Memory B cell (primary cell): ENCODE measurements around the gene ROR2.

ENCODE experiments used
- ATAC-seq: fragments of 150-1000 bp; cut with Tn5 transposase; 2 replicates; pipeline ENCODE4 v1.10.0; 2021; ENCODE audit warnings: low read depth, mild to moderate bottlenecking, moderate library complexity
- DNase-seq, 2 donors: peaks; one replicate each; pipeline ENCODE4 v3.0.0; 2022; ENCODE audit warnings: low spot score in 2 of 2
- H3K27ac Mint-ChIP-seq: one replicate; pipeline ENCODE4 v1.8.0; 2022; ENCODE audit warnings: mild to moderate bottlenecking, moderate library complexity, mixed read lengths
- H3K27me3 Mint-ChIP-seq: one replicate; pipeline ENCODE4 v1.8.0; 2022; ENCODE audit warnings: mixed read lengths
- H3K36me3 Mint-ChIP-seq: one replicate; pipeline ENCODE4 v1.8.0; 2022; ENCODE audit warnings: mild to moderate bottlenecking, mixed read lengths
- H3K4me1 Mint-ChIP-seq: one replicate; pipeline ENCODE4 v1.8.0; 2022; ENCODE audit warnings: mixed read lengths
- H3K4me3 Mint-ChIP-seq: one replicate; pipeline ENCODE4 v1.8.0; 2022; ENCODE audit warnings: mild to moderate bottlenecking, moderate library complexity, mixed read lengths
- H3K9me3 Mint-ChIP-seq: one replicate; pipeline ENCODE4 v1.8.0; 2022; ENCODE audit warnings: mixed read lengths

The ROR2 gene

DNA sequence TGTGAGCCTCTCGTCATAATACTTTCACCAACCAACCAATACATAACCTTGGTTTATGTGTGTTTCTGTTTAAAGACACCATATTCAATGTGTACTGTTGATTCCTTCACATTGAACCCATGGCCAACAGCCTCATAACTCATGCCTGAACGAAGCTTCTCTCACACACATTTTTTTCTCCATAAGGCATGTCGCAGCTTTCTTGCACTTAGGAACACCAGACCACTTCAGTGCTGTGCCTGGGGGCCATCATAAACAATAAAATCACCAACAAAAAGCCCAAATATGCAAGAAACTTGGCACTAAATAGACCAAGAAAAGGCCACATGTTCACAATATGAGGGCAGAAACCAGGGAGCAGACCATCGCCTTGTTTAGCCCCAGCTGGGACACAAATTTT lies 192.2 kb downstream of the ROR2 start:
- Mint-ChIP-seq H3K27me3 (peaks cover 11% of the 10 kb centered on the region), H3K4me3 (no peak overlapping the region), H3K36me3 (peaks cover 3% of the 10 kb centered on the region), H3K4me1 (peaks cover 4% of the 10 kb centered on the region), H3K9me3 (peaks cover 5% of the 10 kb centered on the region), H3K27ac (no peak overlapping the region)
- no peak for DNase-seq
- ATAC-seq, result no peak

DNA sequence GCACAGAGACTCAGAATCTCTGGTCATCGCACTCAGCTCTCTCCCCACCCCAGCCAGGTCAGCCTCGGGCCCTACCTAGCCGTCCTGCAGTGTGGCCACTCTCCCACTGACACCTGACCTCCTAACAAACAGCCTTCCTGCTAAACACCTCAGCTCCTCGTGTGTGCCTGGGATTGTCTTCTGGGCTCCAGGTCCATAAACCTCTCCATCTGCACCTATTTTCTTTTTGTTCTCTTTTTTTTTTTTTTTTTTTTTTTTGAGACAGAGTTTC lies 193.6 kb downstream of the ROR2 start:
- no peak overlapping the region for H3K4me3 Mint-ChIP-seq
- H3K36me3 Mint-ChIP-seq, result no peaks in the 10 kb centered on the region
- H3K27ac Mint-ChIP-seq, result no peak overlapping the region
- peaks cover 8% of the 10 kb centered on the region for H3K27me3 Mint-ChIP-seq
- no peak for DNase-seq
- H3K9me3 Mint-ChIP-seq, result peaks cover under 1% of the 10 kb centered on the region
- ATAC-seq, result no peak
- peaks cover 4% of the 10 kb centered on the region for H3K4me1 Mint-ChIP-seq

DNA sequence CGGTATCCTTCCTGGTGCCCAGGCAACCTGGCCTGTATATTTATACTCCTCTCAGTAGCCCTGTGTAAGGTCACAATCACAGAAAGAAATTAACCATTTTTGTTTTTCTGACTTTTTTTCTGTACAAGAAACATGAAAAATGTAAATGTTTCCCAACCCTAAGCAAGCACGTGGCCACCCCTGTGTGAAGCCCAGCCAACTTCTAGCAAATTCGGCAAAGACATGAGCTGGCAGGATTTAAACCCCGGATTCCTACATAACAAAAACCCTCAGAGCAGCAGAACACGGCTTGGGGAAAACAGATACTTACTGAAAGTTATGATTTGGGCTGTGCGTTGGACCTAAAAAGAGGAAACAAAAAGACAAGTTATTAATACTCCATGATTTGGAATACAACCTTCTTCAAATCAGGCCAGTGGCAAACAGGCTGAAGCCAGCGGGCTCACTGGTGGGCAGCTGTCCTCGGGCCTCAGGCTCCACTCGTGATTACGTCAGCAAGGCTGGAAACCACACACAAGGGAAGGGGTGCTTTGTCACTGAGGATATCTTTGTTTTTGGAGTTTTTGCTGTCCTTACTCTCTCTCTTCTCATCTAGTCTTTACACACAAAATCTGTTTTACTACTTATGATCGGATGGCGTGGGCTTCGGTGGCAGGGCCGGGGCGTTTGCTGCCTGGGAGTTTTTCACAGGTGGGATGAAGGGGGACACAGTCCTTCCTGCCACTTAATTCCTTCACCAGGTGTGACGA lies 194.1 kb downstream of the ROR2 start:
- Mint-ChIP-seq H3K27me3 (peaks cover 8% of the 10 kb centered on the region), H3K27ac (no peak overlapping the region), H3K4me3 (no peak overlapping the region), H3K4me1 (peaks cover 4% of the 10 kb centered on the region), H3K9me3 (no peaks in the 10 kb centered on the region), H3K36me3 (no peaks in the 10 kb centered on the region)
- ATAC-seq (no peak), DNase-seq (no peak)

DNA sequence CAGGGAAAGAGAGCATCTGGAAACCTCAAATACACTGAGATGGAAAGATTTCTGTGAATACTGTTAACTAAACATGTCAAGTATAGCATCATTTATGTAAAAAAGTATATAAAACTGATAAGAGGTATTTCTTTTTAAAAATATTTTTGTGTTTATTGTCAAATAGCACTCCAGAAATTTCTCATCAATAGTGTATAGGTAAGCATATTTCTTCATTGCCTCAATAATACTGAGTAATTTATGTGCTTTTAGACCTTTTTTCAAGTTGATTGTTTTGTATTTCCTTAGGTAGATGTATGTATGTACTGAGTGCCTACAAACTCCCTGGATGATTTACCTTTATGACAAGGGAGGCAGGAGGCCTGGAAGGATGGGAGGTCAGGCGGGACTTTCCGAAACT lies 196.3 kb downstream of the ROR2 start:
- Mint-ChIP-seq H3K27me3 (peaks cover 8% of the 10 kb centered on the region), H3K4me1 (peaks cover 4% of the 10 kb centered on the region), H3K4me3 (no peak overlapping the region), H3K36me3 (no peaks in the 10 kb centered on the region), H3K9me3 (no peaks in the 10 kb centered on the region), H3K27ac (no peak overlapping the region)
- ATAC-seq, result no peak
- DNase-seq, result no peak

DNA sequence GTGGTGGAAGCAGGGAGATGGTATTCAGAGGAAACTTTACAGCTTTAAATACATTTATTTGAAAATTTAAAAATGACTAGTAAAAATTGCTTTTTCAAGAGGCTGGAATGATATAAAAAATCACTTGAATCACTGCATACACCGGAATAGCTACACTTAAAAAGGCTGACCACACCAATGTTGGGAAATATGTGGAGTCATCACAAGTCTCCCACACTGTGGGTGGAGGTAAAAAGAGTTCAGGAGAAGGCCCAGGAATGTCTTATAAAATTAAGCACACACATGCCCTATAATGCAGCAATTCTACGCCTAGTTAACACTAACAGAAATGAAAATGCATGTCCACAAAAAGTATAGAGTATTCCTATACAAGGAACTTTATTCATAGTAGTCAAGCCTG lies 198.1 kb downstream of the ROR2 start:
- no peaks in the 10 kb centered on the region for H3K4me1 Mint-ChIP-seq
- H3K4me3 Mint-ChIP-seq, result no peak overlapping the region
- peaks cover 2% of the 10 kb centered on the region for H3K27me3 Mint-ChIP-seq
- no peak overlapping the region for H3K27ac Mint-ChIP-seq
- no peaks in the 10 kb centered on the region for H3K9me3 Mint-ChIP-seq
- ATAC-seq (no peak), DNase-seq (no peak)
- no peaks in the 10 kb centered on the region for H3K36me3 Mint-ChIP-seq

- ATAC-seq (no peak), DNase-seq (no peak)
- Mint-ChIP-seq H3K4me3 (no peak overlapping the region), H3K27me3 (peaks cover 4% of the 10 kb centered on the region), H3K36me3 (no peaks in the 10 kb centered on the region), H3K9me3 (no peaks in the 10 kb centered on the region), H3K4me1 (no peaks in the 10 kb centered on the region), H3K27ac (no peak overlapping the region)
These were observed 199.7 kb downstream of the ROR2 start for GRCh38 chr9:91750343-91750742.

- DNase-seq (no peak), ATAC-seq (no peak)
- H3K9me3 Mint-ChIP-seq, result no peaks in the 10 kb centered on the region
- H3K36me3 Mint-ChIP-seq, result peaks cover 2% of the 10 kb centered on the region
- H3K4me1 Mint-ChIP-seq, result no peaks in the 10 kb centered on the region
- no peak overlapping the region for H3K27ac Mint-ChIP-seq
- H3K27me3 Mint-ChIP-seq, result peaks cover 6% of the 10 kb centered on the region
- H3K4me3 Mint-ChIP-seq, result no peak overlapping the region
These were observed 203.1 kb downstream of the ROR2 start for GRCh38 chr9:91746904-91747303.

DNA sequence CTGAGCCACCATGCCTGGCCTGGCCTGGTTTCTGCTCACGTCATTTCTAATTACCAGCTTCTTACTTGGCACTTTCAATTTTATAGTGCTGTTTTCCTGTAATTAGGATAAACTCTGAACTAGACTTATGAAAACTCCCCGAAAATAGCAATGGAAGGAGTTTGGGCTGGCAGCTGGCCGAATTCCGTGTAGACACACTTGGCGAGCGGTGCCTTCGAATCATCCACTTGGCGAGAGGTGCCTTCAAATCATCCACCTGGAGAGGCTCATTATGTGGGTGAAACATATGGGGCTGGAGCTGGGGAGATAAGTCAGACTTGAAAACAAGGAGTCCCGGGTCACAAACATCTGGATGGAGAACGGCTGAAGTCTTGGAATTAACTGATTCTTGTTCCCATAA lies 203.7 kb downstream of the ROR2 start:
- H3K27ac Mint-ChIP-seq, result no peak overlapping the region
- H3K36me3 Mint-ChIP-seq, result peaks cover 2% of the 10 kb centered on the region
- ATAC-seq (no peak), DNase-seq (no peak)
- no peak overlapping the region for H3K4me3 Mint-ChIP-seq
- no peaks in the 10 kb centered on the region for H3K4me1 Mint-ChIP-seq
- H3K9me3 Mint-ChIP-seq, result no peaks in the 10 kb centered on the region
- peaks cover 7% of the 10 kb centered on the region for H3K27me3 Mint-ChIP-seq

- no peak overlapping the region for H3K27ac Mint-ChIP-seq
These were observed 205.9 kb downstream of the ROR2 start for GRCh38 chr9:91744114-91744513.

GRCh38 chr9:91741522-91741921 lies 208.5 kb downstream of the ROR2 start:
- no peak for DNase-seq
- no peak for ATAC-seq
- peaks cover 2% of the 10 kb centered on the region for H3K36me3 Mint-ChIP-seq
- H3K27ac Mint-ChIP-seq, result no peak overlapping the region
- H3K9me3 Mint-ChIP-seq, result no peaks in the 10 kb centered on the region
- H3K4me1 Mint-ChIP-seq, result no peaks in the 10 kb centered on the region
- no peak overlapping the region for H3K4me3 Mint-ChIP-seq
- H3K27me3 Mint-ChIP-seq, result peaks cover 8% of the 10 kb centered on the region

More at GRCh38 chr9:91744114-91744513, 205.9 kb downstream of the ROR2 start:
- no peak overlapping the region for H3K4me3 Mint-ChIP-seq
- H3K36me3 Mint-ChIP-seq, result peaks cover 2% of the 10 kb centered on the region
- peaks cover 7% of the 10 kb centered on the region for H3K27me3 Mint-ChIP-seq
- H3K9me3 Mint-ChIP-seq, result no peaks in the 10 kb centered on the region
- ATAC-seq (no peak), DNase-seq (no peak)
- H3K4me1 Mint-ChIP-seq, result no peaks in the 10 kb centered on the region

DNA sequence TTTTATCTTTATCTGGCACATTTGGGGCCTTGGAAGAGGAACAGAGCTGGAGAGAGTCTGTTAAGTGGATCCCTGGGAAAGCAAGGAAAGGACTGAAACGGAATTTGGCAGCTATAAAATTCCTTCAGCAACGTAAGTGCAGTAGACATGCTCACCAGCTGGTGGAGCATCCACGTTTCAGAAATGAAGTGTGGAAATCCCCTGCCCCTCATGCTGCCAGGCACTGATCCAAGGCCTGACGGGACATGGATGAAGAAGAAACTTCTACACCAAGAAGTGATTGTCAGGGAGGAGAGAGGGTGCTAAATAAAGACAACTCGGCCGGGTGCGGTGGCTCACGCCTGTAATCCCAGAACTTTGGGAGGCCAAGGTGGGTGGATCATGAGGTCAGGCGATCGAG lies 209.3 kb downstream of the ROR2 start:
- no peak for ATAC-seq
- H3K36me3 Mint-ChIP-seq, result peaks cover 2% of the 10 kb centered on the region
- DNase-seq, result no peak
- H3K27ac Mint-ChIP-seq, result no peak overlapping the region
- no peaks in the 10 kb centered on the region for H3K4me1 Mint-ChIP-seq
- H3K9me3 Mint-ChIP-seq, result no peaks in the 10 kb centered on the region
- H3K27me3 Mint-ChIP-seq, result peaks cover 10% of the 10 kb centered on the region
- no peak overlapping the region for H3K4me3 Mint-ChIP-seq

GRCh38 chr9:91736898-91737601 lies 213.0 kb downstream of the ROR2 start:
- no peaks in the 10 kb centered on the region for H3K9me3 Mint-ChIP-seq
- H3K27ac Mint-ChIP-seq, result no peak overlapping the region
- peaks cover 2% of the 10 kb centered on the region for H3K4me1 Mint-ChIP-seq
- ATAC-seq (no peak), DNase-seq (no peak)
- H3K4me3 Mint-ChIP-seq, result no peak overlapping the region
- no peaks in the 10 kb centered on the region for H3K36me3 Mint-ChIP-seq
- peaks cover 11% of the 10 kb centered on the region for H3K27me3 Mint-ChIP-seq

DNA sequence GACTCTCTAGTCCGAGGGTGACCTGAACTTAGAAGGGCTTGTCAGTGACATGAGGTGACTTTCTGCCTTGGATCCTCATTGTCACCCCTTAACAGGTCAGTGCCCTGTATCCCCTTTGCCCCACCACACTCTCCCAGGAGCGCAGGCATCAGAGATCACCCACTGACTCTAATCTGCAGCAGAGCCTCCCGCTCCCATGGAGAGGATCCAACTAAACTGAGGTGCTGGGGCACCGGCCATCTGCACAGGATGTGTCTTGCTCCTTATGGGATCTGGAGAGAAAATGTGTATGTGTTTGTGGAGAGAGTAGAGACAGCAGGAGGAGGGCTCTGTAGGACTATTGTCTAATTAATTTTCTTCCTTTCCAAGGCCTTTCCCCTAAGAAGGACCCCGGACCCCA lies 213.7 kb downstream of the ROR2 start:
- ATAC-seq (no peak), DNase-seq (no peak)
- H3K27me3 Mint-ChIP-seq, result peaks cover 10% of the 10 kb centered on the region
- H3K27ac Mint-ChIP-seq, result no peak overlapping the region
- no peaks in the 10 kb centered on the region for H3K36me3 Mint-ChIP-seq
- no peak overlapping the region for H3K4me3 Mint-ChIP-seq
- no peaks in the 10 kb centered on the region for H3K9me3 Mint-ChIP-seq
- peaks cover 2% of the 10 kb centered on the region for H3K4me1 Mint-ChIP-seq

- H3K4me1 Mint-ChIP-seq, result peaks cover 2% of the 10 kb centered on the region
- ATAC-seq, result no peak
These were observed 215.0 kb downstream of the ROR2 start for GRCh38 chr9:91735049-91735448.

More at GRCh38 chr9:91735049-91735448, 215.0 kb downstream of the ROR2 start:
- Mint-ChIP-seq H3K4me3 (no peak overlapping the region), H3K36me3 (no peaks in the 10 kb centered on the region), H3K9me3 (no peaks in the 10 kb centered on the region), H3K27ac (no peak overlapping the region), H3K27me3 (peaks cover 10% of the 10 kb centered on the region)
- DNase-seq, result no peak
